Dermis microvascular lymphatic vessel endothelial cell (primary cell): ENCODE data around the gene SLC25A52. TPM values are rescaled to one million over a fixed set of nuclear protein-coding genes. Genes with fewer than 3 reads are reported as not detected.
"Not testable (repeated sequence)": the region's sequence is repeated elsewhere in the genome, so short reads cannot be mapped to it uniquely, and the experiment has no call there.

Experiments used
- DNase-seq, 2 donors: peaks; one replicate each; pipeline versions ENCODE4 v3.0.0 to v3.0.0-alpha.2; 2010; ENCODE audit warnings: low read depth in 2 of 2
- total RNA-seq: library from RNA; depleted of rRNA; stranded (reverse); fragments of >200 nt; gene quantifications from 2 replicates; pipeline ENCODE4 v1.2.1, GENCODE V29; 2014

The SLC25A52 gene
- total RNA-seq, 1 donor from 2014 or later, result not detected

GRCh38 chr18:31741097-31741735 lies 19.5 kb downstream of the SLC25A52 start:
- DNase-seq, result peak; percentile 21 to 52

DNA sequence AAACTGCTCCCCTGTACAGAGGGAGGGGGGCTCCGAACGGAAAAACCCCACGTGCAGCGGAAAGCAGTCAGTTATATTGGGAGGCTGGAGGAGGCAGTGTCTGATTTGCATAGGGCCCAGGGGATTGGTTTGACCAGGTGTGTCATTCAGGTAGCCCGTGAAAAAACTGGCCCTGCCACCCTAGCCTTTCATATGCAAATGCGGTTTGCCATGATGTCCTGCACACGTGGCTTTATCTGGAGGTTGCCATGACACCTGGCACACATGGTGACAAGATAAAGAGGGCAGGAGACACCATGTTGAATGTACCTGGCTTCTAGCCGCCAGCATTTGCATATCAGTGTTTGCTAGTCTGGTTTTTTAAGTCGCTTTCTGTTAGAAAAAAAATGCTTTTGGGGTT lies 20.5 kb downstream of the SLC25A52 start:
- DNase-seq, result no peak

DNA sequence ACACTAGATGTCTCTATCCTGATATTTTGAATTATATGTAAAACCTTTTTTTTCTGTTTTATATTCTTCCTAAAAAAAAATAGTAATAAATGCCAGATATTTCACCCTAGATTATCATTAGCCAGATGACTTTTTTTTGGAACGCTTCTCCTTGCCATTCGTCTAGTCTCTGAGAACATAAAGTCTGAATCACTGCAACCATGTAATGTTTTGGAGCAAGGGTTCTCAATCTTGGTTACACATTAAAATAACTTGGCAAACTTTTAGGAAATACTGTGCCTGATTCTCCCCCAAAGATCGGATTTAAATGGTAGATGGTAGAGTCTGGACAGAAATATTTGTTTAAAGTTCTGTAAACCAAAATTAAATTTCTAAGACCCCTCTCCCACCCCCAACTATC lies 21.0 kb downstream of the SLC25A52 start:
- no peak for DNase-seq

DNA sequence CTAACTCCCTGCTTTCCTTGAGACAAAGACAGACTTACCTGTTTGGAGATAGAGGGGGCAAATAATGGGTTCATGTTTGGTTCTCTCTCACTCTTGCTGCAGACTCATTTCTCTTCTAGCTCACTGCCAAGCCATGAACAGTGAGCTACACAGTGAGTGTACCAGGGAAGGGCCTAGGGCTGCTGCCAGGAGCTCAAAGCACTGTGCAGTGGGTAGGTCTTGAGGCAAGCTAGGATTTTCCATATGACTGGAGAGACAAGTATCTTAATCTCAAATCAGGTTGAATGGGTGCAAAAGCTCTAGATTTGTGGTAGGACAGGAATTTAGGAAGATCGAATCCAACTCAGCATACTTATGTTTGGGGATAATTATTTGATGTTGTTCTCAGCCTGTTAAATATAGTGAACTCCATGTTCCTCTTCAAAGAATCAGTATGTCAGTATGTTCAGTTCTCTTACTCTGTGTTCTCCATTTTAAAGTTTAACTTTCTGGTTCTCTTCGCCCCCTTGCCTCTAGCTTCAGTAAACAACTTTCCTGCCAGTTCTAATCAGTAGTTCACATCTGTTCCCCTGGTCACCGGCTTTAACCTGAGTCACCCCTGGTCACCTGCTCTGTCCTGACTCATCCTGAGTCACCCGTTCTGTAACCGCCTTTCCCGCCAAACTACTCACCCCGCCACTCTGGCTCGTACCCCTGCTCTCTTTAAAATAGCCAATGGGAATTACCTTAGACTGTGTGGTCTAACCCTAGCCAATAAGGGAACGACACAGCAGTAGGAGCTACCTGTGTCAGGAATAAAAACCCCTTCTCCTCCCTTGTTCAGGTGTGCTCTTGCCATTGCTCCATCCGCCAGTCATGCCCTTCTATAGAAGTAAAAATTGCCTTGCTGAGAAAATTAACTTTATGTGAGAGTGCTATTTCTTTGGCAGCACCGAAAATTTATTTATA lies 21.9 kb downstream of the SLC25A52 start:
- DNase-seq, result peak in 1 of 2 donors; percentile 14

GRCh38 chr18:31736630-31737029 lies 24.1 kb downstream of the SLC25A52 start:
- no peak for DNase-seq

DNA sequence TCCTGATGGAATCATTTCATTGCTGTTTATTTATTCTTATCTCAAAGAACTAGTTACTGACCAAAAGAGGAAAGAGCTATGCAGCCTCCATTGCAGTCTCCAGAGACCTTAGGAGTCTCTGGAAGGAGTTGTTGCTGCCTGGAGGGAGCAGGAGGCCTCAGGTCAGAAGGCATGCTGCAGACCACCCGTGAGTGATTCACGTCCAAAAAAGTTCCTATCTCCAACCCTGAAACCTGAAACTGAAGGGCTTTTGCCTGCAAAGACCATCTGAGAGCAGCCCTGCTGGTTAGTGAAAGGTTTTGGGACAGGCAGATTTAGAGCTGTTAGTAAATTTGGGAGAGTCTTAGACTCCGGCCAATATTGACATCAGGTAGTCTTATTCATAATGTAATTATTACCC lies 29.1 kb downstream of the SLC25A52 start:
- no peak for DNase-seq

DNA sequence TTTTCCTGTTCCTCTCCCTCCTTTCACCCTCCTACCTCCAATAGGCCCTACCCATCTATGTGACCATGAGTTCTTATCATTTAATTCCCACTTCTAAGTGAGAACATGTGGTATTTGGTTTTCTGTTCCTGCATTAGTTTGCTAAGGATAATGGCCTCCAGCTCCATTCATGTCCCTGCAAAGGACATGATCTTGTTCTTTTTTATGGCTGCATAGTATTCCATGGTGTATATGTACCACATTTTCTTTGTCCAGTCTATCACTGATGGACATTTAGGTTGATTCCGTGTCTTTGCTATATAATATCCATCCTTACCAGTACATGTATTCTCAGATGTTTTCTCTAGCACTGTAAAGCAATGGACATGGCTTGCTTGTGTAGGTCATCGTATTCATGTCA lies 31.5 kb downstream of the SLC25A52 start:
- DNase-seq, result not testable (repeated sequence)

- peak in 1 of 2 donors; percentile 3 for DNase-seq
Measured at GRCh38 chr18:31723990-31724711, 36.5 kb downstream of the SLC25A52 start.

DNA sequence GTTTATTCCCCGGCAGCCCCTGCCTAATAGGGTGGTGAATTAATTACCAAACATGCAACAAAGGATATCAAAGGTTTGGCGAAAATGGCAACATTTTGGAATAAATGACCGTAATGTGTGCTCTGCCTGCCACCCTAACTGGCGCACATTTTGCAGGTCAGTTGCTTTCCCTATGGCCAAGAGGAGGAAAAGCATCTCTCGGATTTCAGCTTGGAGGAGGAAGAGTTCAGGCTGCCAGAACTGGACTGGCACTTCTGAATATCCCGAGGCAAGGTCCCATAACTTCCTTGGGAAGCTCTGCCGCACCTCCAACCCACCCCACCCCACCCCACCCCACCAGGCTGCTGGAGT lies 37.1 kb downstream of the SLC25A52 start:
- no peak for DNase-seq

DNA sequence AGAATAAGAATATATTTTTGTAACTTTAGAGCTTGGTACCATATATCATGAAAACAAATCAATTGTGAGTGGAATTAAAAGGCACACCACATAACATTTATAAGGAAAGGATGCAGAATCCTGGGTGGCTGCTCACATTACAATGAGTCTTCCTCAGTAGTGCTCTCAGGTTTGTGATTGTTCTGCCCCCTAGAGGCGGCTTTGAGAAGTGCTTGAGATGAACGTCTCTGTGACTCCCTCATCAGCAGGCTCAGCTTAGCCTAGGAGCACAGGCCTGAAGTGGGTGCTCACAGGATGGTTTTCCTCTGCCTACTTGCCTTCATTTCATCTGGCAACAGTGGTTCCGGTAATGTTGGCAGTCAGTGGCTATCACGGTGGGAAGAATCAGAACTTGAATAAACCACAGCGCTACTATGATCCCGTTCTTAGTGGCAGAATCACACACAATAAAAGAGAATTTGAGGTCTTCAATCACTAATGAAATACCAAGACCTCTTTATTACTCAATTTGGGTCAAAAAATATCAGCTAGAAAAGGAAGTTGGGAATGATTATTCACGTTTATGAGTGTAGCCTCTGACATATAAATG lies 38.2 kb downstream of the SLC25A52 start:
- DNase-seq, result peak; percentile 52 to 78

DNA sequence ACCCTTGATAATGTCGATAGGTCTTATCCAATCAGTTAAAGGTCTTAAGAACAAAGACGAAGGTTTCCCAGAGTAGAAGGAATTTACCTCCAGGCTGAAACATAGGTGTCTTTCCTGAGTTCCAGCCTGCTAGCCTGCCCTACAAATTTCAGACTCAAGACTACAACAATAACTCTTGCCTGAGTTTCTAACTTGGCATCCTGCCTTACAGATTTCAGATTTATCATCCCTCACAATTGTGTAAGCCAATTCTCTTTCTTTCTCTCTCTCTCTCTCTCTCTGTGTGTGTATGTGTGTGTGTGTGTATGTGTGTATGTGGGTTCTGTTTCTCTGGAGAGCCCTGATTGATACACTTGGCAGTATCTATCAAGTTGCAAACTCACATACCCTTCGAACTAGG lies 39.1 kb downstream of the SLC25A52 start:
- DNase-seq, result no peak

GRCh38 chr18:31720867-31721266 lies 39.8 kb downstream of the SLC25A52 start:
- no peak for DNase-seq

DNA sequence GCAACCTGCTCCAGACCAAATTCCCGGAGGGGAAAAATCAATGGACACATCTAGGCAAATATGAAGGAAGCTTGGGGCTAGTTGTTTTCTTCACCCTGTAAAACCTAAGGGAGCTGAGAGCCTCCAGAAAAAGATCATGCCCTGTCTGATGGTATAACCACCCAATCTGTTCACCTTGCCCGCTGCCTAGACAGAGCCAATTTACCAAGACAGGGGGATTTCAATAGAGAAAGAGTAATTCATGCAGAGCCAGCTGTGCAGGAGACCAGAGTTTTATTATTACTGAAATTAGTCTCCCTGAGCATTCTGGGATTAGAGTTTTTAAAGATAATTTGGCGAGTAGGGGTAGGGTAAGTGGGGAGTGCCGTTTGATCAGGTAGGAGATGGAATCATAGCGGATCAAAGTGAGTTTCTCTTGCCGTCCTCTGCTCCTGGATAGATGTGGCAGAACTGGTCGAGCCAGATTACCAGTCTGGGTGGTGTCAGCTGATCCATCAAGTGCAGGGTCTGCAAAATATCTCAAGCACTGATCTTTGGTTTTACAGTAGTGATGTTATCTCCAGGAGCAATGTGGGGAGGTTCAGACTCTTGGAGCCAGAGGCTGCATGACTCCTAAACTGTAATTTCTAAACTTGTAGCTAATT lies 41.2 kb downstream of the SLC25A52 start:
- no peak for DNase-seq

DNA sequence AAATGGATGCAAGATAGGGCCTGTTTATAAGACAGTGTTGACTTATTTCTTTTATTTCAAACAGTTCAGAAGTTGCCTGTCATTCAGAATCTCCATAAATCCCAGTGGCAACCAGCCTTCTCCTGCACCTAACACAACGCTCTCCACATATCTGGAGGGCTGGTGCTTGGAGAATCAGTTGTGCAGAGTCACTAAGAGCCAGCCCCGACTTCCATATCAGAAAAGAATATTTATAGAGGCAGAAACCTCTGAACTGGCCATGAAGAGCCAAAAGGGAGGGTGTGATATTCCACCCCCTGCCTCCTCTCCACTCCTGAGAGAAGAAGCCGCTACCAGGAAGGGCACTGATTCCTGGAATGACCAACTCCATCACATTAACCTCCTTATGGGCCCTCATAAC lies 42.3 kb downstream of the SLC25A52 start:
- DNase-seq, result no peak

DNA sequence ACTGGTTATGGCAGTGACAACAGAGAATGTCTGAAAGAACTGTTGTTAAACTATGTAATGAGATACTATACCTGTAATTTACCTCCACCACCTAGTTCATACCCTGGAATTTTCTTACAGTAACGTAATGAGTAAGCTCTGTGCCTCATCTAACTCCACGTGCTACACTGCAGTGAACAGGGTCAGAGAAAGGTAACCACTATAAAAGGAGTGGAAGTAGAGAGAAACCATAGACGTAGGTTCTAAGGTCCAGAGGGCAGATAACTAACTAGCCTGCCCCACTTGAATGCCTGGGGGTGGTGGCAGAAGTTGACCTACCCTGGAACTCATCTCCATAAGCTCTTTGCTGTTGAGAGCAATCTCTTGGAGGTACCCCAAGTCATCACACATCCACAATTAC lies 44.3 kb downstream of the SLC25A52 start:
- no peak for DNase-seq

- no peak for DNase-seq
Measured at GRCh38 chr18:31711365-31712172, 49.1 kb downstream of the SLC25A52 start.

- no peak for DNase-seq
Measured at GRCh38 chr18:31710826-31711225, 49.9 kb downstream of the SLC25A52 start.
